SK-N-SH (cell line): ENCODE data around the gene RTN4. TPM values are rescaled to one million over a fixed set of nuclear protein-coding genes. Genes with fewer than 3 reads are reported as not detected.
A peak's percentile ranks its signal among the peaks of the same experiment; 100 is the strongest.

Experiments
- CTCF ChIA-PET: fragments of 300-600, 350-600 bp; formaldehyde crosslinking; extraction: SDS; loops from one replicate; lab custom pipeline; 2021; lab: Yijun Ruan, JAX
- POLR2A ChIA-PET: fragments of 350-600 bp; sonication (Branson Sonifier 250); formaldehyde crosslinking; extraction: SDS; loops from one replicate; lab custom pipeline; 2020; ENCODE audit warnings: antibody characterized with exemption, inconsistent platforms; lab: Yijun Ruan, JAX
- DNase-seq: peaks from one replicate; pipeline ENCODE4 v3.0.0; 2012
- H2AFZ ChIP-seq: fragments of 200-600 bp; sonication (generic); 2 replicates; pipeline ENCODE4 v1.8.1; 2016; ENCODE audit warnings: antibody characterized with exemption, mild to moderate bottlenecking, low read depth
- H3F3A ChIP-seq: fragments of 200-600 bp; sonication (generic); replicated peaks from 2 replicates; pipeline ENCODE3; 2016; ENCODE audit warnings: antibody characterized with exemption, mild to moderate bottlenecking; ENCODE audit not compliant: insufficient read depth
- H3K27ac ChIP-seq, 2 experiments: fragments of 200-500 bp in 1 of 2; fragments of 200-600 bp in 1 of 2; sonication (Bioruptor generic) in 1 of 2; sonication (generic), shearing (Covaris generic) in 1 of 2; 2 replicates each; pipeline versions ENCODE4 v1.5.1 to v1.6.1; 2014 to 2016; ENCODE audit warnings: low read depth in 2 of 2, inconsistent platforms in 1 of 2, low read length in 1 of 2, mild to moderate bottlenecking in 1 of 2, mixed read lengths in 1 of 2
- H3K27me3 ChIP-seq: fragments of 200-600 bp; sonication (generic), shearing (Covaris generic); 2 replicates; pipeline ENCODE4 v1.6.1; 2016; ENCODE audit warnings: mixed run types; ENCODE audit not compliant: insufficient read depth
- H3K36me3 ChIP-seq, 2 experiments: fragments of 200-500 bp in 1 of 2; fragments of 200-600 bp in 1 of 2; sonication (Bioruptor generic) in 1 of 2; sonication (generic) in 1 of 2; replicated peaks in 1 of 2; 2 replicates each; pipeline versions ENCODE3 to v1.5.1; 2014 to 2016; ENCODE audit warnings: low read length in 1 of 2, mild to moderate bottlenecking in 1 of 2; ENCODE audit not compliant: insufficient read depth in 2 of 2, control insufficient read depth in 1 of 2
- H3K4me1 ChIP-seq, 2 experiments: fragments of 200-500 bp in 1 of 2; fragments of 200-600 bp in 1 of 2; sonication (Bioruptor generic) in 1 of 2; sonication (generic), shearing (Covaris generic) in 1 of 2; 2 replicates each; pipeline versions ENCODE4 v1.5.1 to v1.6.1; 2014 to 2016; ENCODE audit warnings: low read depth in 1 of 2, low read length in 1 of 2, mixed run types in 1 of 2; ENCODE audit not compliant: insufficient read depth in 2 of 2, control insufficient read depth in 1 of 2
- H3K4me2 ChIP-seq: fragments of 200-600 bp; sonication (generic), shearing (Covaris generic); 2 replicates; pipeline ENCODE4 v1.6.1; 2017; ENCODE audit warnings: mixed run types
- H3K4me3 ChIP-seq, 2 experiments: fragments of 200-500 bp in 1 of 2; fragments of 200-600 bp in 1 of 2; sonication (Bioruptor generic) in 1 of 2; sonication (generic), shearing (Covaris generic) in 1 of 2; 2 replicates each; pipeline versions ENCODE4 v1.5.1 to v1.8.1; 2014 to 2016; ENCODE audit warnings: low read depth in 2 of 2, inconsistent platforms in 1 of 2, low read length in 1 of 2, mild to moderate bottlenecking in 1 of 2, mixed read lengths in 1 of 2, moderate library complexity in 1 of 2
- H3K79me2 ChIP-seq: fragments of 200-600 bp; sonication (generic); 2 replicates; pipeline ENCODE4 v1.8.1; 2017; ENCODE audit warnings: mild to moderate bottlenecking; ENCODE audit not compliant: insufficient read depth
- H3K9ac ChIP-seq: fragments of 200-600 bp; sonication (generic); 2 replicates; pipeline ENCODE4 v1.6.1; 2017; ENCODE audit warnings: mixed run types
- H3K9me2 ChIP-seq: fragments of 200-600 bp; sonication (generic); 2 replicates; pipeline ENCODE4 v1.6.1; 2017; ENCODE audit warnings: mixed run types
- H3K9me3 ChIP-seq: fragments of 200-600 bp; sonication (generic); 2 replicates; pipeline ENCODE4 v1.6.1; 2017; ENCODE audit warnings: mixed run types, mild to moderate bottlenecking, moderate library complexity
- H4K20me1 ChIP-seq: fragments of 200-600 bp; sonication (generic); 2 replicates; pipeline ENCODE4 v1.6.1; 2017; ENCODE audit warnings: mild to moderate bottlenecking, mixed run types; ENCODE audit not compliant: insufficient read depth
- ELF1 ChIP-seq: IDR thresholded peaks from 2 replicates; pipeline ENCODE4 v1.4.0; 2012
- FOSL2 ChIP-seq: IDR thresholded peaks from 2 replicates; pipeline ENCODE4 v1.4.0; 2012; ENCODE audit warnings: low read depth, mild to moderate bottlenecking, moderate library complexity, borderline replicate concordance
- MAX ChIP-seq: IDR thresholded peaks from 2 replicates; pipeline ENCODE4 v1.4.0; 2012; ENCODE audit warnings: low read depth
- MEF2A ChIP-seq: IDR thresholded peaks from 2 replicates; pipeline ENCODE4 v1.4.0; 2012; ENCODE audit warnings: low read depth, borderline replicate concordance
- MXI1 ChIP-seq: IDR thresholded peaks from 2 replicates; pipeline ENCODE4 v1.6.1; 2012; ENCODE audit warnings: mild to moderate bottlenecking, low read depth, low read length, improper control_type of control experiment
- NRF1 ChIP-seq: IDR thresholded peaks from 2 replicates; pipeline ENCODE4 v1.6.1; 2012; ENCODE audit warnings: low read depth, mild to moderate bottlenecking, low read length
- POLR2AphosphoS5 ChIP-seq: IDR thresholded peaks from 2 replicates; pipeline ENCODE4 v1.6.1; 2012; ENCODE audit warnings: low read depth, low read length
- REST ChIP-seq: IDR thresholded peaks from 2 replicates; pipeline ENCODE4 v1.6.1; 2012; ENCODE audit warnings: mild to moderate bottlenecking, low read depth, low read length, moderate library complexity
- SMC3 ChIP-seq: IDR thresholded peaks from 2 replicates; pipeline ENCODE4 v1.6.1; 2012; ENCODE audit warnings: low read depth, low read length, improper control_type of control experiment
- USF1 ChIP-seq: IDR thresholded peaks from 2 replicates; pipeline ENCODE4 v1.4.0; 2012; ENCODE audit warnings: low read depth, borderline replicate concordance
- USF2 ChIP-seq: fragments of 150-350 bp; IDR thresholded peaks from 2 replicates; pipeline ENCODE4 v1.6.1; 2017; ENCODE audit warnings: antibody characterized with exemption, low read length, low read depth, borderline replicate concordance
- WGBS: methylation state at CpG from one replicate; pipeline ENCODE4 v1.1.6; 2017; ENCODE audit warnings: low lambda C conversion rate; 5-methylcytosine and 5-hydroxymethylcytosine counted together
- polyA plus RNA-seq, 3 experiments: library from polyadenylated mRNA; depleted of rRNA; stranded (reverse); fragments of >200 nt; gene quantifications; 2 replicates each; pipeline ENCODE4 v1.2.3, GENCODE V29; 2012

The RTN4 gene
- polyA plus RNA-seq, 1 of the 3 experiments (the other 2 are of a cell fraction), result 315 TPM

- TF ChIP-seq REST (no peak), POLR2AphosphoS5 (no peak), NRF1 (no peak), ELF1 (no peak), SMC3 (no peak), MXI1 (no peak)
Observed at GRCh38 chr2:55010915-55011314, 39.3 kb downstream of the RTN4 start (continued).

- DNase-seq, result no peak
- POLR2A ChIA-PET, result no interaction called here
- H3K27me3 ChIP-seq, result no peaks in the 10 kb centered on the region
- H3F3A ChIP-seq, result peaks cover 51% of the 10 kb centered on the region
- H4K20me1 ChIP-seq, result peaks cover 100% of the 10 kb centered on the region
- TF ChIP-seq USF1, result peak; percentile 9; the same call in 1 of the 2 replicates
- TF ChIP-seq MEF2A, result no peak
- no peak for TF ChIP-seq SMC3
- peak overlapping the region in 1 of 2 experiments; percentile 1; a peak in 1 of 4 replicates for H3K4me3 ChIP-seq
- no peak overlapping the region for H3K9ac ChIP-seq
- no peaks in the 10 kb centered on the region for H3K9me3 ChIP-seq
- H3K9me2 ChIP-seq, result no peaks in the 10 kb centered on the region
- H3K27ac ChIP-seq, result peak overlapping the region in 1 of 2 experiments; percentile 43; a peak in 2 of 4 replicates
- peaks cover 100% of the 10 kb centered on the region for H3K79me2 ChIP-seq
- CTCF ChIA-PET, result interaction anchor here (0.7 to 13.2 kb wide), 6 partner anchors 11 to 903 kb away, joined by 3 to 215 read pairs (median 4); no protein-coding TSS in a partner anchor
- 45% methylated on average over 5 of the region's 5 CpGs for WGBS
- H3K4me1 ChIP-seq, result peaks cover 28 to 83% of the 10 kb centered on the region in 2 experiments; a peak in 3 of 4 replicates
- H3K4me2 ChIP-seq, result peak overlapping the region; percentile 46
- H2AFZ ChIP-seq, result no peak overlapping the region
- peaks cover 4 to 27% of the 10 kb centered on the region in 2 experiments for H3K36me3 ChIP-seq
Observed at GRCh38 chr2:55010149-55010591, 40.1 kb downstream of the RTN4 start.

GRCh38 chr2:55009277-55010060 lies 40.8 kb downstream of the RTN4 start:
- TF ChIP-seq FOSL2 (no peak), MAX (no peak), USF2 (no peak)
- Histone ChIP-seq H2AFZ (no peak overlapping the region), H3K36me3 (peaks cover 4 to 27% of the 10 kb centered on the region in 2 experiments), H3K4me3 (no peak overlapping the region; a peak in 1 of 4 replicates), H3K4me1 (peaks cover 28 to 85% of the 10 kb centered on the region in 2 experiments; a peak in 3 of 4 replicates), H3F3A (peaks cover 49% of the 10 kb centered on the region), H3K4me2 (peak overlapping the region; percentile 46), H3K9ac (no peak overlapping the region), H3K9me3 (no peaks in the 10 kb centered on the region), H3K9me2 (no peaks in the 10 kb centered on the region), H3K27me3 (no peaks in the 10 kb centered on the region), H3K27ac (peak overlapping the region in 1 of 2 experiments; percentile 43; a peak in 3 of 4 replicates), H4K20me1 (peaks cover 100% of the 10 kb centered on the region), H3K79me2 (peaks cover 100% of the 10 kb centered on the region)
- CTCF ChIA-PET, result interaction anchor here (0.8 to 13.2 kb wide), 4 partner anchors 10 to 164 kb away, joined by 3 to 215 read pairs (median 4); no protein-coding TSS in a partner anchor
- DNase-seq, result no peak
- WGBS, result 74% methylated on average over 7 of the region's 7 CpGs
- POLR2A ChIA-PET, result no interaction called here
